Choroid plexus epithelial cell (primary cell): ENCODE data around the gene ANKRD16.
A peak's percentile ranks its signal among the peaks of the same experiment; 100 is the strongest.
"Not testable (repeated sequence)": the region's sequence is repeated elsewhere in the genome, so short reads cannot be mapped to it uniquely, and the experiment has no call there.

Source experiments
- DNase-seq: peaks from one replicate; pipeline ENCODE4 v3.0.0-alpha.2; 2010; ENCODE audit warnings: low read depth
- H3K4me3 ChIP-seq: 2 replicates; pipeline ENCODE4 v1.5.1; 2011; ENCODE audit warnings: low read depth, mild to moderate bottlenecking, control low read depth, low read length, moderate library complexity
- TF ChIP-seq, protein P1 (sequence below): conservative IDR thresholded peaks from 2 replicates; pipeline ENCODE4 v1.5.1; 2011; ENCODE audit warnings: low read depth, mild to moderate bottlenecking, control low read depth, inconsistent platforms, low read length, moderate library complexity

Gene ANKRD16

GRCh38 chr10:5885619-5886018 is 4.1 kb downstream of the ANKRD16 start:
- H3K4me3 ChIP-seq = no peak overlapping the region
- DNase-seq = no peak
- TF ChIP-seq, protein P1, sequence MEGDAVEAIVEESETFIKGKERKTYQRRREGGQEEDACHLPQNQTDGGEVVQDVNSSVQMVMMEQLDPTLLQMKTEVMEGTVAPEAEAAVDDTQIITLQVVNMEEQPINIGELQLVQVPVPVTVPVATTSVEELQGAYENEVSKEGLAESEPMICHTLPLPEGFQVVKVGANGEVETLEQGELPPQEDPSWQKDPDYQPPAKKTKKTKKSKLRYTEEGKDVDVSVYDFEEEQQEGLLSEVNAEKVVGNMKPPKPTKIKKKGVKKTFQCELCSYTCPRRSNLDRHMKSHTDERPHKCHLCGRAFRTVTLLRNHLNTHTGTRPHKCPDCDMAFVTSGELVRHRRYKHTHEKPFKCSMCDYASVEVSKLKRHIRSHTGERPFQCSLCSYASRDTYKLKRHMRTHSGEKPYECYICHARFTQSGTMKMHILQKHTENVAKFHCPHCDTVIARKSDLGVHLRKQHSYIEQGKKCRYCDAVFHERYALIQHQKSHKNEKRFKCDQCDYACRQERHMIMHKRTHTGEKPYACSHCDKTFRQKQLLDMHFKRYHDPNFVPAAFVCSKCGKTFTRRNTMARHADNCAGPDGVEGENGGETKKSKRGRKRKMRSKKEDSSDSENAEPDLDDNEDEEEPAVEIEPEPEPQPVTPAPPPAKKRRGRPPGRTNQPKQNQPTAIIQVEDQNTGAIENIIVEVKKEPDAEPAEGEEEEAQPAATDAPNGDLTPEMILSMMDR = no peak

DNA sequence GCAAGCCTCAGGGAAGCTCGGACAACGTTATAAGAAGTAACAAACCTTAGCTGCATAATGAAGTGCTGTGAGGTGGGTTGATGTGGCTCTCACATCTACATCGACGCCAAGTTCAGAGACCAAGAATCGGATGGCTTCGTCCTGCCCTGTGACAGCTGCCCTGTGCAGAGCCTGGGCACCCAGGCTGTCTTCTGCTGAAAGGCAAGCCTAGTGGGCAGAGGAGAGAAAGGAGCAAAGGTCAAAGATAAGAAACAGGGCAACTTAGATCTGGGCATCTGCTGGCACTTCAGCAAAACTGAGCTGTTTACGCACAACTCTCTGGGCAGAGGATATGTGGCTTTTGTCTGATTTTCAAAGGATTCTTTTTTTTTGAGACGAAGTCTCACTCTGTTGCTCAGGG is 6.7 kb downstream of the ANKRD16 start:
- no peak overlapping the region for H3K4me3 ChIP-seq
- TF ChIP-seq, protein P1 = no peak
- no peak for DNase-seq

DNA sequence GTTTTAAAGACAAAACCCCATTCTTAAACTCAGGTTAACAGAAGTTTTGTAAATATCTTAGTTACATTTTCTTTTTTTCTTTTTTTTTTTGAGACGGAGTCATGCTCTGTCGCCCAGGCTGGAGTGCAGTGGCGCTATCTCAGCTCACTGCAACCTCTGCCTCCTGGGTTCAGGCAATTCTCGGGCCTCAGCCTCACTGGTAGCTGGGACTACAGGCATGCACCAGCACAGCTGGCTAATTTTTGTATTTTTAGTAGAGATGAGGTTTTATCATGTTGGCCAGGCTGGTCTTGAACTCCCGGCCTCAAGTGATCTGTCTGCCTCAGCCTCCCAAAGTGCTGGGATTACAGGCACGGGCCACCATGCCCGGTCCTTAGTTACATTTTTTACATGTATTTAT is 12.7 kb downstream of the ANKRD16 start:
- not testable (repeated sequence) for DNase-seq, H3K4me3 ChIP-seq

DNA sequence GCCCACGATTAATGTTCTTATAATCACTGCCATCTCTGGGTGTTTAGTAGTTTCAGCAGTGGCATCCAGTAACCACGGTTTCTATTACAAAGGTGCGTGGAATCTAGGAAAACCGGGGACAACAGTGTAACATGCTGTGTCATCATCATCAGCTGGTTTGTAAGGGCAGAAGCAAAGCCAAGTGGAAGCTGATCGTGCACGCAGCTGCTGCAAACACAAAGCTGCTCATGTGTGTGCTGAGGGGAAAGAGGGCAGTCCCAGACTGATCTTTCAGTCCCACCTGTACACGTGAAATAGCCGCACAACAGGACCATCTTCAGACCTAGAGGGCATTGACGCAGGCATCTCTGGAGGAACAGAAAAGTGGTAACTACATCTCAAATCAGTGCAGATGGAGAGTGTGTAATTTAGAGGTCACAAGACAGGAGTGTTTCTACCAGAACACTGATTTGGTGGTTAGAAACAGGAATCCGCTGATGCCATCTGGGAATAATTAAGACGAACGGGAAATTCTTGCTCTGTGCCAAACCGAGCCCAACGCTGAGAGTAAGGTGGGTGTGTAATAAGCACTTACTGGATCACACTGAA is 13.4 kb downstream of the ANKRD16 start:
- no peak overlapping the region for H3K4me3 ChIP-seq
- peak; percentile 35 for DNase-seq
- TF ChIP-seq, protein P1 = no peak

GRCh38 chr10:5873515-5873995 is 16.1 kb downstream of the ANKRD16 start:
- peak; percentile 85 for DNase-seq
- no peak overlapping the region for H3K4me3 ChIP-seq
- TF ChIP-seq, protein P1 = peak; percentile 77

DNA sequence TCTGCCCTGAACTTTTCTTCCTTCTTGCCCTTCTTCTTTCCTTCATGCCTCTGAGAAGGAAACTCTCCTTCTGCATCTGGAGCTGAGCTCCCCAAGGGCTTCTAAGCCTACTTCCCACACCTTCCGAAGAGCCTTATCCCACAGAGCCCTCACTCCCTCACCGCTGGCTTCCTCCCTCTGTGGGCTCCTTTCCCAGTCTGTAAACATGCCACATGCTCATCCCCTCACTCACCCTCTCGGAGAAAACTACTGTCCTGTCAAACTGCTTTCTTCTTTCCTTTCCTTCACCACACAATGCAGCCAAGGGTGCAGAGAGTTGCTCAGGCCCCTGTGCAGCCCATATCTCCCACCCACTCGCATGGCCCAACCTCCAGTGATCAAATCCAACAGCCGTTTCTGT is 18.1 kb downstream of the ANKRD16 start:
- DNase-seq = no peak
- TF ChIP-seq, protein P1 = no peak
- H3K4me3 ChIP-seq = no peak overlapping the region

DNA sequence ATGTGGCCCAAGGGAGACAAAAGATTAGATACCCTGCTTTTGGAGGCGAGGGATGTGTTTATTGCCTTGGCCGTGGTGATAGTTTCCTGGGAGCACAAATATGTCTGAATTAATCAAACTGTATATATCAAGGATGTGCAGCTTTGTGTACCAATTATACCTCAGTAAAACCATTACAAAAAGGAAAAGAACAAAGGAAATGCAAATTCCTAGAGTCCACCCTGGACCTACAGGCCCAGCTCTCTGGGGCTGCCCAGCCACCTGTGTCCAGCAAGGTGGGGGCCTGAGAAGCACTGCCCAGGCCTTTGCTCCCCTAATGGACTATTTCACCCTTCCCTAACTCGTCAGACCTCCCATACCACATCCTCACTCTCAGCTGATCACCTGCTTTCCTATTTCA is 20.5 kb downstream of the ANKRD16 start:
- TF ChIP-seq, protein P1 = no peak
- H3K4me3 ChIP-seq = no peak overlapping the region
- no peak for DNase-seq

DNA sequence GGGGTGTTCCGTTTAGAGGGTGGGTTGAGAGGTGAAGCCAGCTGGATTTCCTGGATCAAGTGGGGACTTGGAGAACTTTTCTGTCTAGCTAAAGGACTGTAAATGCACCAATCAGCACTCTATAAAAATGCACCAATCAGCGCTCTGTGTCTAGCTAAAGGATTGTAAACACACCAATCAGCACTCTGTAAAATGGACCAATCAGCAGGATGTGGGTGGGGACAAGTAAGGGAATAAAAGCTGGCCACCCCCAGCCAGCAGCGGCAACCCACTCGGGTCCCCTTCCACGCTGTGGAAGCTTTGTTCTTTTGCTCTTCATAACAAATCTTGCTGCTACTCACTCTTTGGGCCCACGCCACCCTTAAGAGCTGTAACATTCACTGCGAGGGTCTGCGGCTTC is 21.3 kb downstream of the ANKRD16 start:
- DNase-seq, H3K4me3 ChIP-seq: not testable (repeated sequence)

DNA sequence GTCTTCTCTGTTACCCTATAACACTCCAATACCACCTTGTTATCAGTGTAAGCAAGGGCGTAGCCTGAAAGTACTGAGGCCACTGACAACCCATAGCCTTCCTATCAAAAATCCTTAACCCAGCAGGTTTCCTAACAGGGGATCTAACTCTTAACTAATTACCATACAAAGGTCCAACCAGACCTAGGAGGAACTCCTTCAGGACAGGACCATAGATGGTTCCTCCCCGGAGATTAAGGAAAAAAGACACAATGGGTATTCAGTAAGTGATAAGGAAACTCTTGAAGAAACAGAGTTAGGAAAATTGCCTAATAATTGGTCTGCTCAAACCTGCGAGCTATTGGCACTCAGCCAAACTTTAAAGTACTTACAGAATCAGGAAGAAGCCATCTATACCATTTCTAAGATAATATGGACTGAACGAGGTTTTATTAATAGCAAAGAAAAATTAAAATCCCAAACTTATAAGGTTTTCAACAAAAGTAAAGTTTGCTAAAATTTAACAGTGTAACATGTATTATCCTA is 22.5 kb downstream of the ANKRD16 start:
- DNase-seq, H3K4me3 ChIP-seq: not testable (repeated sequence)

- not testable (repeated sequence) for DNase-seq
Measured at GRCh38 chr10:5866451-5867081, 23.1 kb downstream of the ANKRD16 start.

More at GRCh38 chr10:5866451-5867081, 23.1 kb downstream of the ANKRD16 start:
- H3K4me3 ChIP-seq = not testable (repeated sequence)
